ENCODE data around the gene BMAL1.

BMAL1 gene

GRCh38 chr11:13236626-13237025 is 41.0 kb upstream of the BMAL1 start:
- TF ChIP-seq CTCF (IDR thresholded peaks at IDR 0.05; ENCODE audit: low read depth, low read length, missing control alignments): no peak
- no peak for DNase-seq (ENCODE audit: extremely low read depth, low read depth)
- no peak overlapping the region for H3K4me3 ChIP-seq (replicated peaks; ENCODE audit: low read depth, low read length)

GRCh38 chr11:13237761-13238160 is 39.8 kb upstream of the BMAL1 start:
- no peak overlapping the region for H3K4me3 ChIP-seq (replicated peaks; ENCODE audit: low read depth, low read length)
- TF ChIP-seq CTCF (IDR thresholded peaks at IDR 0.05; ENCODE audit: low read depth, low read length, missing control alignments): no peak
- no peak for DNase-seq (ENCODE audit: extremely low read depth, low read depth)

- no peak for DNase-seq (ENCODE audit: extremely low read depth, low read depth)
- TF ChIP-seq CTCF (IDR thresholded peaks at IDR 0.05; ENCODE audit: low read depth, low read length, missing control alignments): peak; percentile 90
- H3K4me3 ChIP-seq (replicated peaks; ENCODE audit: low read depth, low read length): no peak overlapping the region
Measured at GRCh38 chr11:13238879-13239514, 38.6 kb upstream of the BMAL1 start.

- TF ChIP-seq CTCF (IDR thresholded peaks at IDR 0.05; ENCODE audit: low read depth, low read length, missing control alignments): no peak
- H3K4me3 ChIP-seq (replicated peaks; ENCODE audit: low read depth, low read length): no peak overlapping the region
- DNase-seq (ENCODE audit: extremely low read depth, low read depth): no peak
Measured at GRCh38 chr11:13242564-13242963, 35.0 kb upstream of the BMAL1 start.

GRCh38 chr11:13247606-13248296 is 29.8 kb upstream of the BMAL1 start:
- no peak for TF ChIP-seq CTCF (IDR thresholded peaks at IDR 0.05; ENCODE audit: low read depth, low read length, missing control alignments)
- no peak for DNase-seq (ENCODE audit: extremely low read depth, low read depth)

GRCh38 chr11:13249177-13249576 is 28.4 kb upstream of the BMAL1 start:
- TF ChIP-seq CTCF (IDR thresholded peaks at IDR 0.05; ENCODE audit: low read depth, low read length, missing control alignments): no peak
- H3K4me3 ChIP-seq (replicated peaks; ENCODE audit: low read depth, low read length): no peak overlapping the region
- DNase-seq (ENCODE audit: extremely low read depth, low read depth): no peak

More at GRCh38 chr11:13247606-13248296, 29.8 kb upstream of the BMAL1 start:
- H3K4me3 ChIP-seq (replicated peaks; ENCODE audit: low read depth, low read length): no peak overlapping the region

Data from HFF-Myc (cell line).